Measurements from ENCODE around the gene TSPAN15. TPM values are rescaled to one million over a fixed set of nuclear protein-coding genes. Genes with fewer than 3 reads are reported as not detected.

TSPAN15 gene
- total RNA-seq, 8 experiments from 2014 or later = 3.1 to 60.5 (median 6.6) TPM

DNA sequence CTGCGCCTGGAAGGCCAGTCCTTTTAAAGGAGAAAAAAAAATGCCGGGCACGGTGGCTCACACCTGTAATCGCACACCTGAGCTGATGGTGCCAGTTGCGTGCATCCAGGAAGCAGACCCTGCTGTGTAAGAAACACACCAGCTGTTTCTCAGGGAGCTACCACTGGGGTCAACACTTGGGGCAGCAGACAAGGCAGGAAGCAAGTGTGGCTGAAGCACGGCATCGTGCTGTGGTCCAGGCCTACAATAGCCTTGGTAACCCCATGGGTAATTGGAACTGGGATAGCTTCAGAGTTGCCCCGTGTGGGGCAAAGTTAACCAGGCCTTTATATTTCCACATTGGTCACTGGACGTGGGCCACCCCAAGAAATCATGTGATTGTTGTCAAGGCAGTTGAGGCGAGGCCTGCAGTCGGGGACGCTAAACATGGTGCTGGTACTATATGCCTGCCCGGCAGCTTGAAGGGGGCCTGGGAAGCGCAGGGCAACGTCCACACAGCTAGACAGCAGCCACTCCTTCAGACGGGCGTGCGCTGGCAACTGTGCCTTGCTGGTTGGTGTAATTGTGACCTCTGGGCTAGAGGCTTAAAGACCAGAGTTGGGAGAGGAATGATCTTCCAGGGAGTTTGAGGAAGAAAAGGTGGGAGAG lies 32.0 kb upstream of the TSPAN15 start:
- Histone ChIP-seq H3K27ac (no peak overlapping the region), H3K4me1 (replicated peaks in 1 of 2) (no peaks in the 10 kb centered on the region), H3K4me3 (no peak overlapping the region)
- no peak for ATAC-seq (replicated peaks in 6 of 8)
- in situ Hi-C loops (cut with MboI; ENCODE audit: low pct_unique_long_range_greater_than_20kb in 2 of 9, low sequenced_read_pairs in 9 of 9, unreplicated experiment in 9 of 9) = loop anchor here in 6 of 9 experiments (10.0 to 25.0 kb wide), 4 partner anchors 86 to 407 kb away; partner anchors contain the start of gene FAM241B (in 5 of the 6)
- WGBS, 10 experiments = 81 to 100% (median 93%) methylated on average over 2 to 9 of the region's 18 CpGs; no CpG with 5 or more reads in 2 of the 10 experiments

DNA sequence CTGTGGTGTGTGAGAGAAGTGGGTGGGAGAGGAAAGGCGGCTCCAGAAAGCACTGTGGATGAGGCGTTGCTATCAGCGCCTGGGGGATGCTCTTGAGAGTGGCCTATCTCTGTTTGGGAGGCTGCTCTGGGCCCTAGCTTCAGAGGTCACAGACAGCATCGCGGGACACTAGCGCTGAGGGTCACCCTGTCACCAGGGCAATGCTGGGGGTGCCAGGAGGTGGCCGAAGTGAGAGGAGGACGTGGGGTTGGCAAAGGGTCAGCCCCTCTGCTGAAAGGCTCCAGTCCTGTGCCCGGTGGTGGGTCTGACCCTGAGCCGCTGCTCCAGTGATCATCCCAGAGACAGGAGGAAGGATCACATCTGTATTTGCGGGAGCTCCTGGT lies 31.5 kb upstream of the TSPAN15 start:
- no peak for ATAC-seq (replicated peaks in 6 of 8)
- Histone ChIP-seq H3K4me3 (no peak overlapping the region), H3K27ac (no peak overlapping the region), H3K4me1 (replicated peaks in 1 of 2) (no peaks in the 10 kb centered on the region)
- in situ Hi-C loops (cut with MboI; ENCODE audit: low pct_unique_long_range_greater_than_20kb in 2 of 9, low sequenced_read_pairs in 9 of 9, unreplicated experiment in 9 of 9) = loop anchor here in 6 of 9 experiments (10.0 to 25.0 kb wide), 4 partner anchors 85 to 407 kb away; partner anchors contain the start of gene FAM241B (in 5 of the 6)
- WGBS, 10 experiments = 67 to 100% (median 95%) methylated on average over 1 to 2 of the region's 11 CpGs; no CpG with 5 or more reads in 6 of the 10 experiments

DNA sequence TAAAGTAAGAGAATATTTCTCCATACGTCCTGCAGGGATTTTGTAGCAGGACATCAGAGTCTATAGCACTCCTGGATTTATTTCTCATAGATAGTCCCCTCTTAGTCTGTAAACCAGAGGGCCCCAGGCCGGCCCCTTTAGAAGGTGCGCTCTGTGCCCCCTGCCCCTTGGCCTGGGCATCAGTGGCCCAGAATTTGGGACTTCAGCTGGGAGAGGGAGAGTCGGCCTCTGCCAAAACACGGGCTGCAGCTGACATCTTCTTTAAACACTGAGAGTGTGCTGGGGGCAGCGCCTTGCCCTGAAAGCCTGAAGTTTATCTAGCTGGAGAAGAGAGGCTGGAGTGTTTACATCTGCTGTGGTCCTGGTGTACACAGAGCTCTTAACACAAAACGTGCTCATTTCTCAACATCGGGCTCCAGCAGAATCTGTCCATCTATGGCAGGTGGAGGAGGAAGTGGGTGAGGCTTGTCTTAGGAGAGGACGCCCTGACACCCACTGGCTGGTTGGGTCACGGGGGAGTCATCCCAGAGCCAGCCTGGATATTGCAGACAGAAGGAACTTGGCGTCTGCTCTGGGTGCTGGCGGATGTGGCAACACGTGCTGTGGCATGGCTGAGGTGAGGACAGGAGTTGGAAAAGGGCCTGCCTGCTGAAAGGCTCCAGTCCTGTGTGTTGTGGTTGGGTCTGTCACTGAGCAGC lies 29.5 kb upstream of the TSPAN15 start:
- WGBS, 10 experiments = 57 to 89% (median 70%) methylated on average over 1 to 7 of the region's 13 CpGs; no CpG with 5 or more reads in 3 of the 10 experiments
- no peak overlapping the region for H3K27ac ChIP-seq
- H3K4me3 ChIP-seq = no peak overlapping the region
- in situ Hi-C loops (cut with MboI; ENCODE audit: low pct_unique_long_range_greater_than_20kb in 2 of 9, low sequenced_read_pairs in 9 of 9, unreplicated experiment in 9 of 9) = loop anchor here in 5 of 9 experiments (10.0 to 25.0 kb wide), 3 partner anchors 83 to 409 kb away; partner anchors contain the start of gene FAM241B (in 4 of the 5)
- ATAC-seq (replicated peaks in 6 of 8) = peak in 1 of 8 experiments; percentile 76
- H3K4me1 ChIP-seq (replicated peaks in 1 of 2) = no peaks in the 10 kb centered on the region

DNA sequence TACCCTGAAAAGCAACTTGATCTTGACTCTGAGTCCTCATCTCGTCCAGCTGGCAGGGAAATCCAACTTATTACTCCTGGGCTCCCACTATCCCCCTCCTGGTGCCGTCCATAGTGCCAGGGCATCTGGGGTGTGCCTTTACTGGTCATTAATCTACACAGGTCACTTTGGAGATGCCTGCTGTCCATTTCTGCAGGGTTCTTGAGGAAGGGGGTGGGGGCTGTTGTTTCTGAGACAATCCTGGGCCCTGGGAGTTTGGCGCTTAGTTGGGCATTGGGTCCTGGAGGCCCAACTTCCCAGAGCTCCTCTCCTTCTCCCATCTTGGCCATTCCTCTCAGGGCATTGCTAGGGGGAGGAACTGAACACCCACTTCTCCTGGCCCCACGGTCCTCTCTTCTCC lies 28.6 kb upstream of the TSPAN15 start:
- Histone ChIP-seq H3K27ac (no peak overlapping the region), H3K4me1 (replicated peaks in 1 of 2) (no peaks in the 10 kb centered on the region), H3K4me3 (no peak overlapping the region)
- in situ Hi-C loops (cut with MboI; ENCODE audit: low pct_unique_long_range_greater_than_20kb in 2 of 9, low sequenced_read_pairs in 9 of 9, unreplicated experiment in 9 of 9) = loop anchor here in 5 of 9 experiments (10.0 to 25.0 kb wide), 3 partner anchors 82 to 410 kb away; partner anchors contain the start of gene FAM241B (in 4 of the 5)
- no peak for ATAC-seq (replicated peaks in 6 of 8)
- 40 to 80% (median 60%) methylated on average over 1 to 2 of the region's 4 CpGs; no CpG with 5 or more reads in 4 of the 10 experiments for WGBS, 10 experiments

DNA sequence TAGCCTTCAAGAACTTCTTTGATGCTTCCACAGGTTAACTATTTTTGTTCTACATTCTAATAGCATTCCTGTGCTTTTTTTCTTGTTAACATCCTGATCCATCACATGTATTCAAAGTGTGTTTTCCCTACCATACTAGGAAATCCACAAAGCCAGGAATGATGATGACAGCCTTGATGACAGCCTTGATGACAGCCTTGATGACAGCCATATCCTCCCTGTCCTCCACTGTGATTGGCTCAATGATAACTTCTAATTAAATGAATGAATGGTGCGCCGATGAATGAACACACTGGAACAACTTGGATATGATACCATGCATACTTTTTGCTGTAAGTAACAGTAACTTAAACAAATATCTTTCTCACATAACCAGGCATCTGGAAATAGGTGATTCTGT lies 26.2 kb upstream of the TSPAN15 start:
- Histone ChIP-seq H3K4me1 (replicated peaks in 1 of 2) (no peaks in the 10 kb centered on the region), H3K4me3 (no peak overlapping the region), H3K27ac (no peak overlapping the region)
- in situ Hi-C loops (cut with MboI; ENCODE audit: low pct_unique_long_range_greater_than_20kb in 2 of 9, low sequenced_read_pairs in 9 of 9, unreplicated experiment in 9 of 9) = loop anchor here in 3 of 9 experiments (5.0 to 25.0 kb wide), 3 partner anchors 80 to 212 kb away; partner anchors contain the start of gene FAM241B (in 1 of the 3)
- no peak for ATAC-seq (replicated peaks in 6 of 8)
- WGBS, 10 experiments = 50 to 100% (median 92%) methylated on average over 2 of the region's 2 CpGs; no CpG with 5 or more reads in 3 of the 10 experiments

DNA sequence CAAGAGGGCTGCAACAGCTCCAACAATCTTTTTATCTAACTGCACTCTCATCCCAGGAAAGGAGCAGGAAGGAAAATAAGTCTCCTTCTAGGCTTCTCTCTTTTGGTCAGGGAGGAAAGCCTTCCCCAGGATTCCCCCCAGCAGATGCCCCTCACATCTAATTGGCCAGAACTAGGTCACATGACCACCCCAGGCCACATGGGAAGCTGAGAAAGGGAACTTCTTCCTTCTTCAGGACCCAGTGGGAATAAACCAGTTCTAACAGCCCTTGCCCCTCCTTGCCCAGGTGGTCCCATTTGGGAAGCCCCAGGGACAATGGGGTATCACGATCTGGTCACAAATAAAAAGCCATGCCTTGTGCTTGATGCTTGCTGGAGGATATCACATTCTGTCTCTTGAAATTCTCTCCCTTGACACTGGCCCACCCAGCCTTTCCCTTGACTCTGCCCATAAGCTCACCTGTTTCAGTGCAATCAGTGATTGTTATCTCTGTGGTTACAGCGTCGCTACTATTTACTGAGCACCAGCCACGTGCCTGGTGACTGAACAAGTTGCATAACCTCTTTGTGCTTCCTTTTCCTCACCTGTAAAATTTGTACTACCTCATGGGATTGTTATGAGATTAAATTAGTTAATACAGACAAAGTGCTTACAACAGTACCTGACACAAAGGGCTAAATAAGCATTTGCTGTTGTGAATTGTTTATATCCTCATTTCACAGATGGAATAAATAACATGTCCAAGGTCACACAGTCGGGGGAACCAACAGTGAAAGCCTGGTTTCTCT lies 25.6 kb upstream of the TSPAN15 start:
- in situ Hi-C loops (cut with MboI; ENCODE audit: low pct_unique_long_range_greater_than_20kb in 2 of 9, low sequenced_read_pairs in 9 of 9, unreplicated experiment in 9 of 9) = loop anchor here in 3 of 9 experiments (5.0 to 25.0 kb wide), 3 partner anchors 79 to 212 kb away; partner anchors contain the start of gene FAM241B (in 1 of the 3)
- 0 to 100% (median 84%) methylated on average over 1 to 5 of the region's 5 CpGs; no CpG with 5 or more reads in 2 of the 10 experiments for WGBS, 10 experiments
- no peaks in the 10 kb centered on the region for H3K4me1 ChIP-seq (replicated peaks in 1 of 2)
- no peak overlapping the region for H3K27ac ChIP-seq
- no peak overlapping the region for H3K4me3 ChIP-seq
- ATAC-seq (replicated peaks in 6 of 8) = no peak

DNA sequence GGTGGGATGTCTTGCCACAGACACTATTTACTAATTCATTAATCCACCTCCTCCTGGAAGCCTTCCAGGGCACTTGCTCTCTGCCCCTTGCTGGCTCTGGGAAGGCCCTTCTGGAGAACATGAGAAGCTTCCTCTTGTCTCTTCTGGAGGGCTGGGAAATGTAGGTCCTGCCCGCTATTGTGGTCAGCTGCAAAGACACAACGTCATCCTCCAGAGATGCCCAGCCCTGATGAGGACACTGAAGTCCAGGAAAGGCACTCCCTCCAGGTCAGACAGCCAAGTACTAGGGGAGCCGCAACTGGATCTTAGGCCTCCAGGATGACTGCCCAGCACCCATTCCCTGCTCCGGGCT lies 24.9 kb upstream of the TSPAN15 start:
- Histone ChIP-seq H3K27ac (no peak overlapping the region), H3K4me3 (no peak overlapping the region), H3K4me1 (replicated peaks in 1 of 2) (no peaks in the 10 kb centered on the region)
- 80 to 100% (median 100%) methylated on average over 1 of the region's 4 CpGs; no CpG with 5 or more reads in 7 of the 10 experiments for WGBS, 10 experiments
- ATAC-seq (replicated peaks in 6 of 8) = peak in 3 of 8 experiments; percentile 24 to 86 (median 84)
- in situ Hi-C loops (cut with MboI; ENCODE audit: low pct_unique_long_range_greater_than_20kb in 2 of 9, low sequenced_read_pairs in 9 of 9, unreplicated experiment in 9 of 9) = loop anchor here in 3 of 9 experiments (5.0 to 25.0 kb wide), 3 partner anchors 78 to 211 kb away; partner anchors contain the start of gene FAM241B (in 1 of the 3)

DNA sequence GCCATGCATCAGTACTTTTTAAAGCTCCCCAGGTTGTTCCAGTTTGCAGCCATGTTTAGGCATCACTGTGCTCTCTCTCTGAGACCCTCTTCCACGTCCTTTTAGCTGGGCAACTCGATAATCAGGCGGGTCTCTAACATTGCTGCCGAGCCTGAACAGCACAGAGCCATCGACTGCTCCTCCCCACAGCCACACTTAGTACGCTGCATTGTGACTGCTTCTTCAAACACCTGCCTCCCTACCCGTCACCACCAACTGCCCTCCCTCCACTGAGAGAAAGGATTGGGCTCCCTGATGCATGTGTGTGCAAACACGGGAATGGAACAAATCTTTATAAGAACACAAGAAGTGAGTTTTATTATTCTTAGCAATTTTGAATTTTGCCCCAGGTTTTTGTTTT lies 23.1 kb upstream of the TSPAN15 start:
- WGBS, 10 experiments = 30 to 70% (median 55%) methylated on average over 2 to 6 of the region's 8 CpGs; no CpG with 5 or more reads in 1 of the 10 experiments
- Histone ChIP-seq H3K4me1 (replicated peaks in 1 of 2) (no peaks in the 10 kb centered on the region), H3K4me3 (no peak overlapping the region), H3K27ac (no peak overlapping the region)
- ATAC-seq (replicated peaks in 6 of 8) = peak in 3 of 8 experiments; percentile 37 to 71 (median 39)
- in situ Hi-C loops (cut with MboI; ENCODE audit: low pct_unique_long_range_greater_than_20kb in 2 of 9, low sequenced_read_pairs in 9 of 9, unreplicated experiment in 9 of 9) = loop anchor here in 3 of 9 experiments (5.0 to 25.0 kb wide), 3 partner anchors 77 to 209 kb away; partner anchors contain the start of gene FAM241B (in 1 of the 3)

DNA sequence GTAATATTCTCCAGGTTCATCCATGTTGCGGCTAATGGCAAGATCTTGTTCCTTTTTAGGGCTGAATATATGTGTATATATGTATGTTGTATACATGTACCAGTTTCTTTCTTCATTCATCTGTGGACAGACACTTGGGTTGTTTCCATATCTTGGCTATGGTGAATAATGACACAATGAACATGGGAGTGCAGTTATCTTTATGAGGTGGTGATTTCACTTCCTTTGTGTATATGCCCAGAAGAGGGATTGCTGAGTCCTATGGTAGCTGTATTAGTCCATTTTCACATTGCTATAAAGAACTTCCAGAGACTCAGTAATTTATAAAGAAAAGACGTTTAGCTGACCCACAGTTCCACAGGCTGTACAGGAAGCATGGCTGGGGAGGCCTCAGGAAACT lies 17.1 kb upstream of the TSPAN15 start:
- in situ Hi-C loops (cut with MboI; ENCODE audit: low pct_unique_long_range_greater_than_20kb in 2 of 9, low sequenced_read_pairs in 9 of 9, unreplicated experiment in 9 of 9) = loop anchor here in 1 of 9 experiments (25.0 kb wide), 1 partner anchor 203 kb away; the partner anchor contains the start of gene FAM241B
- no peak overlapping the region for H3K27ac ChIP-seq
- no peak overlapping the region for H3K4me3 ChIP-seq
- 50 to 100% (median 60%) methylated on average over 1 to 2 of the region's 2 CpGs; no CpG with 5 or more reads in 1 of the 10 experiments for WGBS, 10 experiments
- H3K4me1 ChIP-seq (replicated peaks in 1 of 2) = peaks cover 0 to 4% of the 10 kb centered on the region in 2 donors
- no peak for ATAC-seq (replicated peaks in 6 of 8)

DNA sequence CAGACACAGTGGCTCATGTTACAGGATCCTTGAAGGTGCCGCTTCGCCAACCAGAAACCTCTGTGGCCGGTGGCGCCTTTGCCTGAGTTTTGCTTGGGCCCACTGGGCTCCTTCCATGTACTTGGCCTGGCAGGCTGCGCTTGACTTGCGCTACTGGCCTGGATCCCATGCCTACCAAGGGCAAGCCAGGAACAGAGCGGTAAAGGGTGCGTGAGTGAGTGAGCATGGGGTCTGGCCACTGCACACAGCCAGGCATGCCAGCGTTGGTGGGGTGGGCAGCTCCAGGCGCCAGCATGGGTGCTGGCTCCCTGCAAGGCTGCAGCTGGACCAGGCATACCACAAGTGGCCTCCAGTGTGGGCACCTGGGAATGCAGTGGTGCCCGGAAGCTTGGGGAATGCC lies 16.3 kb upstream of the TSPAN15 start:
- Histone ChIP-seq H3K27ac (no peak overlapping the region), H3K4me3 (no peak overlapping the region), H3K4me1 (replicated peaks in 1 of 2) (peaks cover 0 to 4% of the 10 kb centered on the region in 2 donors)
- 60 to 100% (median 93%) methylated on average over 1 to 9 of the region's 11 CpGs; no CpG with 5 or more reads in 4 of the 10 experiments for WGBS, 10 experiments
- ATAC-seq (replicated peaks in 6 of 8) = no peak
- in situ Hi-C loops (cut with MboI; ENCODE audit: low pct_unique_long_range_greater_than_20kb in 2 of 9, low sequenced_read_pairs in 9 of 9, unreplicated experiment in 9 of 9) = loop anchor here in 1 of 9 experiments (25.0 kb wide), 1 partner anchor 202 kb away; the partner anchor contains the start of gene FAM241B

DNA sequence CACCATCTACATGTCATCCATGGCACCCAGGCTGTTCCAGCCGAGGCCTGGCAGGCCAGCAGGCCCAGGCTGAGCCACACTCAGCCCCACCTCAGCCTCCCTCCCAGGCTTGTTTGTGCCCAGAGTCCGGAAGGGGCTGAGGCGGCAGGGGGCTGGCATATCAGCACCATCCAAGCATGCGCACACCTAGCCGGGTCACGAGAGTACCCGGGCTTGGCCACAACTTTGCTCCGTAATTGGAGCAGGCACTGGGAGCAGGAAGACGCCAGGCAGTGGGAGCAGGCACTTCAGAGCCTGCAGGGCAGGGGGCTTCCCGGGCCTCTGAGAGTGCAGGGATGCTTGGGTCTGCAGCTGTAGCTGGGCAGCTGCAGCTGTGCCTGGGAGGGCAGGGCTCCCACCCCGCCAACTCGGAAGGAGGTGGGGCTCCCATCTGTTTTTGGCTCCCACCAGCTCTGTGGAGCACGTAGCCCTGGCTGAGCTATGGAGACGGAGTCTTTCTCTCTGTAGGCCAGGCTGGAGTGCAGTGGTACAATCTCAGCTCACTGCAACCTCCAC lies 15.2 kb upstream of the TSPAN15 start:
- ATAC-seq (replicated peaks in 6 of 8) = no peak
- WGBS, 10 experiments = 64 to 100% (median 93%) methylated on average over 1 to 5 of the region's 14 CpGs; no CpG with 5 or more reads in 5 of the 10 experiments
- no peak overlapping the region for H3K27ac ChIP-seq
- H3K4me1 ChIP-seq (replicated peaks in 1 of 2) = peaks cover 0 to 4% of the 10 kb centered on the region in 2 donors
- in situ Hi-C loops (cut with MboI; ENCODE audit: low pct_unique_long_range_greater_than_20kb in 2 of 9, low sequenced_read_pairs in 9 of 9, unreplicated experiment in 9 of 9) = loop anchor here in 1 of 9 experiments (25.0 kb wide), 1 partner anchor 201 kb away; the partner anchor contains the start of gene FAM241B
- no peak overlapping the region for H3K4me3 ChIP-seq
